Right ventricle myocardium inferior (tissue), 1 donor: ENCODE measurements around the gene PARP2. TPM values are rescaled to one million over a fixed set of nuclear protein-coding genes. Genes with fewer than 3 reads are reported as not detected.
"Not testable (repeated sequence)": the region's sequence is repeated elsewhere in the genome, so short reads cannot be mapped to it uniquely, and the experiment has no call there.

Experiments
- ATAC-seq: fragments of 200-7000 bp; cut with Tn5 transposase; one replicate; pipeline ENCODE4 v1.9.1; 2020; ENCODE audit warnings: mild to moderate bottlenecking, moderate library complexity
- DNase-seq: peaks from one replicate; pipeline ENCODE4 v3.0.0; 2021; ENCODE audit errors: missing footprints
- intact Hi-C: fragments of 100-400 bp; cut with DNase I; formaldehyde crosslinking; loops from one replicate; pipeline ENCODE4 v1.11.0; 2022
- total RNA-seq: library from RNA; stranded (reverse); fragmentation: NEBNext Ultra II Directional; extraction: Animal tissue kit (Norgen Biotek cat#: 25700); gene quantifications from one replicate; pipeline ENCODE4 v1.2.1, GENCODE V29; 2021
- donor health status: DM: no; HTN: yes; CAD: no; lungs with severe emphysema.

PARP2 gene
- total RNA-seq, 1 donor from 2014 or later = 15.7 TPM

GRCh38 chr14:20341032-20341431 is 2.4 kb upstream of the PARP2 start:
- DNase-seq, ATAC-seq, intact Hi-C loops: not testable (repeated sequence)

- intact Hi-C loops = loop anchor here (2.0 kb wide), 1 partner anchor 119 kb away; the partner anchor contains the start of gene PIP4P1
- DNase-seq (no peak), ATAC-seq (no peak)
These were observed 1.8 kb upstream of the PARP2 start for GRCh38 chr14:20341646-20342045.

GRCh38 chr14:20343862-20344220 is 406 bp downstream of the PARP2 start:
- DNase-seq (no peak), ATAC-seq (no peak)
- intact Hi-C loops = loop anchor here (1.0 to 2.0 kb wide), 3 partner anchors 11 to 117 kb away; partner anchors contain the start of genes CCNB1IP1, PIP4P1 and TEP1

- ATAC-seq (no peak), DNase-seq (no peak)
- intact Hi-C loops = no loop called here
These were observed 1.9 kb downstream of the PARP2 start for GRCh38 chr14:20345366-20345765.

GRCh38 chr14:20346713-20347112 is 3.3 kb downstream of the PARP2 start:
- DNase-seq = no peak
- intact Hi-C loops = no loop called here
- ATAC-seq = no peak

- intact Hi-C loops = no loop called here
- no peak for ATAC-seq
These were observed 4.3 kb downstream of the PARP2 start for GRCh38 chr14:20347747-20348146.

GRCh38 chr14:20350282-20350681 is 6.8 kb downstream of the PARP2 start:
- no peak for ATAC-seq

More at GRCh38 chr14:20347747-20348146, 4.3 kb downstream of the PARP2 start:
- no peak for DNase-seq

GRCh38 chr14:20350860-20351259 is 7.4 kb downstream of the PARP2 start:
- no peak for ATAC-seq
- intact Hi-C loops = no loop called here

More at GRCh38 chr14:20350282-20350681, 6.8 kb downstream of the PARP2 start:
- no peak for DNase-seq
- intact Hi-C loops = no loop called here

GRCh38 chr14:20356422-20356821 is 13.0 kb downstream of the PARP2 start:
- intact Hi-C loops = no loop called here
- ATAC-seq (no peak), DNase-seq (no peak)

More at GRCh38 chr14:20350860-20351259, 7.4 kb downstream of the PARP2 start:
- no peak for DNase-seq

GRCh38 chr14:20358474-20358873 is 15.0 kb downstream of the PARP2 start:
- ATAC-seq, intact Hi-C loops, DNase-seq: not testable (repeated sequence)

GRCh38 chr14:20365928-20366327 is 22.5 kb downstream of the PARP2 start:
- no peak for DNase-seq
- no peak for ATAC-seq
- intact Hi-C loops = no loop called here

- intact Hi-C loops = no loop called here
- no peak for ATAC-seq
- no peak for DNase-seq
These were observed 29.4 kb downstream of the PARP2 start for GRCh38 chr14:20372796-20373195.

GRCh38 chr14:20375471-20375870 is 32.0 kb downstream of the PARP2 start:
- DNase-seq = no peak
- no peak for ATAC-seq
- intact Hi-C loops = no loop called here

- DNase-seq (no peak), ATAC-seq (no peak)
- intact Hi-C loops = no loop called here
These were observed 32.7 kb downstream of the PARP2 start for GRCh38 chr14:20376071-20376588.

GRCh38 chr14:20377171-20377570 is 33.7 kb downstream of the PARP2 start:
- ATAC-seq = no peak
- no peak for DNase-seq
- intact Hi-C loops = no loop called here

GRCh38 chr14:20379743-20380142 is 36.3 kb downstream of the PARP2 start:
- ATAC-seq (no peak), DNase-seq (no peak)
- intact Hi-C loops = no loop called here

- no peak for DNase-seq
- intact Hi-C loops = no loop called here
- ATAC-seq = no peak
These were observed 37.2 kb downstream of the PARP2 start for GRCh38 chr14:20380681-20381080.

- DNase-seq (no peak), ATAC-seq (no peak)
- intact Hi-C loops = no loop called here
These were observed 37.9 kb downstream of the PARP2 start for GRCh38 chr14:20381341-20381740.

GRCh38 chr14:20382526-20382925 is 39.1 kb downstream of the PARP2 start:
- ATAC-seq (no peak), DNase-seq (no peak)
- intact Hi-C loops = no loop called here

GRCh38 chr14:20383032-20383431 is 39.6 kb downstream of the PARP2 start:
- DNase-seq = no peak
- intact Hi-C loops = no loop called here
- ATAC-seq = peak; percentile 21

GRCh38 chr14:20383636-20384035 is 40.2 kb downstream of the PARP2 start:
- DNase-seq (no peak), ATAC-seq (no peak)
- intact Hi-C loops = no loop called here
